Measurements from ENCODE around the gene SHC3.

GRCh38 chr9:89112243-89112642 is 66.4 kb downstream of the SHC3 start:
- TF ChIP-seq TAF1 (IDR thresholded peaks at IDR 0.05; ENCODE audit: low read depth), result no peak
- TF ChIP-seq, protein P1, sequence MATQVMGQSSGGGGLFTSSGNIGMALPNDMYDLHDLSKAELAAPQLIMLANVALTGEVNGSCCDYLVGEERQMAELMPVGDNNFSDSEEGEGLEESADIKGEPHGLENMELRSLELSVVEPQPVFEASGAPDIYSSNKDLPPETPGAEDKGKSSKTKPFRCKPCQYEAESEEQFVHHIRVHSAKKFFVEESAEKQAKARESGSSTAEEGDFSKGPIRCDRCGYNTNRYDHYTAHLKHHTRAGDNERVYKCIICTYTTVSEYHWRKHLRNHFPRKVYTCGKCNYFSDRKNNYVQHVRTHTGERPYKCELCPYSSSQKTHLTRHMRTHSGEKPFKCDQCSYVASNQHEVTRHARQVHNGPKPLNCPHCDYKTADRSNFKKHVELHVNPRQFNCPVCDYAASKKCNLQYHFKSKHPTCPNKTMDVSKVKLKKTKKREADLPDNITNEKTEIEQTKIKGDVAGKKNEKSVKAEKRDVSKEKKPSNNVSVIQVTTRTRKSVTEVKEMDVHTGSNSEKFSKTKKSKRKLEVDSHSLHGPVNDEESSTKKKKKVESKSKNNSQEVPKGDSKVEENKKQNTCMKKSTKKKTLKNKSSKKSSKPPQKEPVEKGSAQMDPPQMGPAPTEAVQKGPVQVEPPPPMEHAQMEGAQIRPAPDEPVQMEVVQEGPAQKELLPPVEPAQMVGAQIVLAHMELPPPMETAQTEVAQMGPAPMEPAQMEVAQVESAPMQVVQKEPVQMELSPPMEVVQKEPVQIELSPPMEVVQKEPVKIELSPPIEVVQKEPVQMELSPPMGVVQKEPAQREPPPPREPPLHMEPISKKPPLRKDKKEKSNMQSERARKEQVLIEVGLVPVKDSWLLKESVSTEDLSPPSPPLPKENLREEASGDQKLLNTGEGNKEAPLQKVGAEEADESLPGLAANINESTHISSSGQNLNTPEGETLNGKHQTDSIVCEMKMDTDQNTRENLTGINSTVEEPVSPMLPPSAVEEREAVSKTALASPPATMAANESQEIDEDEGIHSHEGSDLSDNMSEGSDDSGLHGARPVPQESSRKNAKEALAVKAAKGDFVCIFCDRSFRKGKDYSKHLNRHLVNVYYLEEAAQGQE (IDR thresholded peaks at IDR 0.05; ENCODE audit: low read depth), result no peak
- no peak for TF ChIP-seq RAD21 (IDR thresholded peaks at IDR 0.05; ENCODE audit: low read depth)

Measured in Ishikawa (cell line).